Neural cell (in vitro differentiated cells): ENCODE data around the gene CAPN5. TPM values are rescaled to one million over a fixed set of nuclear protein-coding genes. Genes with fewer than 3 reads are reported as not detected.

Source experiments
- H2AFZ ChIP-seq: fragments of 200-600, 300-800 bp; sonication (generic), shearing (Covaris generic); 2 replicates; pipeline ENCODE4 v1.6.0; 2014; ENCODE audit warnings: low read depth, mild to moderate bottlenecking, antibody characterized with exemption, low read length, moderate library complexity
- H3F3A ChIP-seq: fragments of 200-600 bp; shearing (Covaris generic); 2 replicates; pipeline ENCODE4 v1.6.1; 2016; ENCODE audit warnings: mild to moderate bottlenecking, moderate library complexity, mixed read lengths, antibody characterized with exemption, low read length; ENCODE audit not compliant: insufficient read depth, poor library complexity, severe bottlenecking
- H3K27ac ChIP-seq: fragments of 200-600, 300-800 bp; sonication (generic), shearing (Covaris generic); 2 replicates; pipeline ENCODE4 v1.5.1; 2014; ENCODE audit warnings: mild to moderate bottlenecking, low read length, moderate library complexity
- H3K27me3 ChIP-seq: fragments of 300-800, 200-600 bp; sonication (generic), shearing (Covaris generic); 2 replicates; pipeline ENCODE4 v1.6.0; 2014; ENCODE audit warnings: mild to moderate bottlenecking, low read depth, low read length, moderate library complexity; ENCODE audit not compliant: insufficient read depth
- H3K36me3 ChIP-seq: fragments of 300-800, 200-600 bp; sonication (generic), shearing (Covaris generic); 2 replicates; pipeline ENCODE4 v1.5.1; 2014; ENCODE audit warnings: mild to moderate bottlenecking, antibody characterized with exemption, low read length, moderate library complexity; ENCODE audit not compliant: insufficient read depth
- H3K4me2 ChIP-seq: fragments of 300-800, 200-600 bp; sonication (generic), shearing (Covaris generic); 2 replicates; pipeline ENCODE4 v1.6.0; 2014; ENCODE audit warnings: mild to moderate bottlenecking, low read length
- H3K4me3 ChIP-seq: fragments of 300-800, 200-600 bp; sonication (generic), shearing (Covaris generic); 2 replicates; pipeline ENCODE4 v1.5.1; 2014; ENCODE audit warnings: mild to moderate bottlenecking, low read length, moderate library complexity
- H3K79me2 ChIP-seq: fragments of 200-600 bp; shearing (Covaris generic); replicated peaks from 2 replicates; pipeline ENCODE4 v1.6.0; 2014; ENCODE audit warnings: mild to moderate bottlenecking, low read length, moderate library complexity; ENCODE audit not compliant: insufficient read depth
- H3K9ac ChIP-seq: fragments of 300-800, 200-600 bp; sonication (generic), shearing (Covaris generic); 2 replicates; pipeline ENCODE4 v1.6.1; 2016; ENCODE audit warnings: mild to moderate bottlenecking, low read length, mixed read lengths
- H3K9me2 ChIP-seq: fragments of 200-600 bp; shearing (Covaris generic); 2 replicates; pipeline ENCODE4 v1.6.1; 2016; ENCODE audit warnings: mild to moderate bottlenecking, low read length, mixed read lengths; ENCODE audit not compliant: insufficient read depth
- H3K9me3 ChIP-seq: fragments of 200-600, 300-800 bp; sonication (generic), shearing (Covaris generic); 2 replicates; pipeline ENCODE4 v1.6.1; 2016; ENCODE audit warnings: mild to moderate bottlenecking, mixed run types, low read length, moderate library complexity, mixed read lengths
- H4K20me1 ChIP-seq: fragments of 200-600 bp; shearing (Covaris generic); 2 replicates; pipeline ENCODE4 v1.6.1; 2016; ENCODE audit warnings: mild to moderate bottlenecking, mixed run types; ENCODE audit not compliant: insufficient read depth
- CTCF ChIP-seq: fragments of 450-650 bp; IDR thresholded peaks from 2 replicates; pipeline ENCODE4 v1.5.1; 2014; ENCODE audit warnings: antibody characterized with exemption, mild to moderate bottlenecking, moderate library complexity; ENCODE audit not compliant: poor library complexity, severe bottlenecking
- EP300 ChIP-seq: fragments of 450-650 bp; conservative IDR thresholded peaks from 2 replicates; pipeline ENCODE4 v1.6.1; 2014; ENCODE audit warnings: antibody characterized with exemption, mild to moderate bottlenecking, moderate library complexity; ENCODE audit not compliant: poor library complexity, severe bottlenecking
- EZH2 ChIP-seq: fragments of 200-600, 300-800 bp; shearing (Covaris generic), sonication (generic); IDR thresholded peaks from 2 replicates; pipeline ENCODE4 v1.6.1; 2014; ENCODE audit warnings: antibody characterized with exemption, low read length, borderline replicate concordance, mild to moderate bottlenecking; ENCODE audit not compliant: insufficient read depth, poor library complexity, severe bottlenecking
- MXI1 ChIP-seq: fragments of 450-650 bp; conservative IDR thresholded peaks from 2 replicates; pipeline ENCODE4 v1.6.1; 2014; ENCODE audit warnings: antibody characterized with exemption, mild to moderate bottlenecking; ENCODE audit not compliant: poor library complexity, severe bottlenecking
- POLR2AphosphoS5 ChIP-seq: IDR thresholded peaks from 2 replicates; pipeline ENCODE4 v1.6.1; 2012
- RAD21 ChIP-seq: fragments of 450-650 bp; conservative IDR thresholded peaks from 2 replicates; pipeline ENCODE4 v1.6.1; 2014; ENCODE audit warnings: antibody characterized with exemption, mild to moderate bottlenecking, moderate library complexity
- REST ChIP-seq: IDR thresholded peaks from 2 replicates; pipeline ENCODE4 v1.6.1; 2012; ENCODE audit warnings: borderline replicate concordance
- SMC3 ChIP-seq: fragments of 450-650 bp; conservative IDR thresholded peaks from 2 replicates; pipeline ENCODE4 v1.6.1; 2014; ENCODE audit warnings: antibody characterized with exemption, mild to moderate bottlenecking, moderate library complexity; ENCODE audit not compliant: poor library complexity
- TAF1 ChIP-seq: IDR thresholded peaks from 2 replicates; pipeline ENCODE4 v1.6.1; 2012; ENCODE audit warnings: low read depth
- polyA plus RNA-seq: library from polyadenylated mRNA; depleted of rRNA; stranded (reverse); fragments of >200 nt; gene quantifications from 2 replicates; pipeline ENCODE4 v1.2.3, GENCODE V29; 2014

Gene CAPN5
- polyA plus RNA-seq, 1 donor from 2014 or later, result 20.5 TPM

- Histone ChIP-seq H3F3A (no peaks in the 10 kb centered on the region), H3K36me3 (no peaks in the 10 kb centered on the region), H3K9me2 (no peaks in the 10 kb centered on the region), H3K9me3 (no peaks in the 10 kb centered on the region), H3K4me3 (no peak overlapping the region), H3K9ac (no peak overlapping the region), H4K20me1 (no peaks in the 10 kb centered on the region), H3K27me3 (no peaks in the 10 kb centered on the region), H2AFZ (no peak overlapping the region), H3K79me2 (no peaks in the 10 kb centered on the region), H3K27ac (no peak overlapping the region), H3K4me2 (no peak overlapping the region)
- TF ChIP-seq EZH2, result no peak
- no peak for TF ChIP-seq EP300
- no peak for TF ChIP-seq TAF1
- TF ChIP-seq SMC3, result no peak
- no peak for TF ChIP-seq MXI1
Measured at GRCh38 chr11:77106759-77107158, 40.0 kb downstream of the CAPN5 start.

- no peak for TF ChIP-seq EP300
- no peak for TF ChIP-seq POLR2AphosphoS5
- TF ChIP-seq REST, result no peak
- TF ChIP-seq MXI1, result no peak
- TF ChIP-seq SMC3, result no peak
- no peak for TF ChIP-seq EZH2
- TF ChIP-seq TAF1, result no peak
- no peak for TF ChIP-seq CTCF
- no peak for TF ChIP-seq RAD21
- no peak overlapping the region for H2AFZ ChIP-seq
- H3K36me3 ChIP-seq, result no peaks in the 10 kb centered on the region
- H3K4me2 ChIP-seq, result no peak overlapping the region
- H3K4me3 ChIP-seq, result no peak overlapping the region
- no peak overlapping the region for H3K27ac ChIP-seq
- no peaks in the 10 kb centered on the region for H3F3A ChIP-seq
- H3K9ac ChIP-seq, result no peak overlapping the region
- H4K20me1 ChIP-seq, result no peaks in the 10 kb centered on the region
- H3K27me3 ChIP-seq, result no peaks in the 10 kb centered on the region
- H3K79me2 ChIP-seq, result no peaks in the 10 kb centered on the region
- H3K9me3 ChIP-seq, result no peaks in the 10 kb centered on the region
- no peaks in the 10 kb centered on the region for H3K9me2 ChIP-seq
Measured at GRCh38 chr11:77107950-77108349, 41.2 kb downstream of the CAPN5 start.
